Thymus (tissue), 14 donors: ENCODE results near the gene BEAN1. TPM values are rescaled to one million over a fixed set of nuclear protein-coding genes. Genes with fewer than 3 reads are reported as not detected.
A peak's percentile ranks its signal among the peaks of the same experiment; 100 is the strongest.

ENCODE experiments used
- DNase-seq, 9 donors: peaks; one replicate each; pipeline ENCODE4 v3.0.0-alpha.2; 2013; ENCODE audit warnings: low spot score in 9 of 9, low read depth in 6 of 9, missing footprints in 1 of 9
- H3K27ac ChIP-seq, 2 donors: one replicate each; pipeline ENCODE4 v1.5.1; 2013; ENCODE audit warnings: control low read depth in 1 of 2, low read depth in 1 of 2, low read length in 1 of 2, mild to moderate bottlenecking in 1 of 2, moderate library complexity in 1 of 2
- H3K27me3 ChIP-seq, 2 donors: one replicate each; pipeline ENCODE4 v1.5.1; 2013; ENCODE audit warnings: low read length in 1 of 2; ENCODE audit not compliant: control insufficient read depth in 2 of 2, insufficient read depth in 1 of 2
- H3K36me3 ChIP-seq, 2 donors: one replicate each; pipeline ENCODE4 v1.5.1; 2013; ENCODE audit warnings: low read length in 1 of 2, mild to moderate bottlenecking in 1 of 2, moderate library complexity in 1 of 2; ENCODE audit not compliant: control insufficient read depth in 2 of 2, insufficient read depth in 2 of 2
- H3K4me1 ChIP-seq, 2 donors: one replicate each; pipeline ENCODE4 v1.5.1; 2013; ENCODE audit warnings: low read length in 2 of 2; ENCODE audit not compliant: control insufficient read depth in 2 of 2, insufficient read depth in 2 of 2
- H3K4me3 ChIP-seq, 2 donors: one replicate each; pipeline ENCODE4 v1.5.1; 2013; ENCODE audit warnings: low read length in 2 of 2, control low read depth in 1 of 2, mild to moderate bottlenecking in 1 of 2
- H3K9me3 ChIP-seq, 2 donors: one replicate each; pipeline ENCODE4 v1.5.1; 2013; ENCODE audit warnings: low read length in 1 of 2, mild to moderate bottlenecking in 1 of 2; ENCODE audit not compliant: control insufficient read depth in 2 of 2, insufficient read depth in 1 of 2
- WGBS: extraction: QIAGEN DNeasy Blood & Tissue Kit; methylation state at CpG from one replicate; pipeline ENCODE4 v1.1.7; 2013; 5-methylcytosine and 5-hydroxymethylcytosine counted together
- long read RNA-seq, 10 donors: transcript quantifications; one replicate each; lab custom pipeline, GENCODE V29; 2026
- polyA plus RNA-seq: library from polyadenylated mRNA; stranded (reverse); fragments of 200-250 nt; gene quantifications from one replicate; pipeline ENCODE4 v1.2.3, GENCODE V29; 2013
- total RNA-seq: library from RNA; stranded (reverse); fragments of 120-200 nt; gene quantifications from one replicate; pipeline ENCODE4 v1.2.4, GENCODE V29; 2013
- donor health status: healthy.

BEAN1 gene
- 0.05 TPM for total RNA-seq
- polyA plus RNA-seq: 0.25 TPM
- long read RNA-seq, donor 1: 0 reads
- long read RNA-seq, donor 2: 0 reads
- long read RNA-seq, donor 3: 0 reads
- long read RNA-seq, donor 4: 0 reads
- long read RNA-seq, donor 5: 0 reads
- long read RNA-seq, donor 6: 0 reads
- long read RNA-seq, donor 7: 0 reads
- long read RNA-seq, donor 8: 0 reads
- long read RNA-seq, donor 9: 0 reads
- long read RNA-seq, donor 10: 0 reads

GRCh38 chr16:66427036-66427860, at the start of gene BEAN1:
TSS of gene BEAN1 (plus strand) at chr16:66427295. CDS start at chr16:66437677, 10,382 bp downstream.
- 1% methylated on average over 118 of the region's 118 CpGs for WGBS
- peaks cover 60 to 82% of the 10 kb centered on the region in 2 donors for H3K27me3 ChIP-seq
- no peak within 1 kb of the TSS for H3K27ac ChIP-seq
- H3K9me3 ChIP-seq: peaks cover 0 to 5% of the 10 kb centered on the region in 2 donors
- H3K4me1 ChIP-seq: peaks cover 0 to 3% of the 10 kb centered on the region in 2 donors
- H3K36me3 ChIP-seq: no peaks in the 10 kb centered on the region
- DNase-seq: no peak
- peak within 1 kb of the TSS in 1 of 2 donors; percentile 46 for H3K4me3 ChIP-seq

DNA sequence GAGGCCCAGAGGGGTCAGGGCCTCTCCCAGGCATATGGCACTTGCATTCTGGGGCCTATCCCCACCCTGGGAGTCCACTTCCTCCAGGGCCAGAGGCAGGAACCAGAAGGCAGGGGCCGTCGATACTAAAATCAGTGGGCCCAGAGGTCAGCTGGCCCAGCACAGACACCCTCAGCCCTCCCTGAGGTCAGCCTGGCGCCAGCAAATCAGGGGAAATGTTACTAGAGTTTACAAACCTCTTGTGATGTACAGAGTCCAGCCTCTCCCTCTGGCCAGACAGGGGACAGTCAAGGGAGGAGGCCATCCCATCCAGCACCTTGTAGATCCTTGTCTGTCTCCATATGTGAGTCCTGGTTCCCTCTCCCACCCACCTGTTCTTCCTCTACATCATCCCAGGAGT, 49.8 kb upstream of the BEAN1 start:
- no peak overlapping the region for H3K27ac ChIP-seq
- no peaks in the 10 kb centered on the region for H3K9me3 ChIP-seq
- 94% methylated on average over 3 of the region's 3 CpGs for WGBS
- H3K36me3 ChIP-seq: no peaks in the 10 kb centered on the region
- no peak overlapping the region for H3K4me3 ChIP-seq
- no peak for DNase-seq
- no peaks in the 10 kb centered on the region for H3K4me1 ChIP-seq
- peaks cover 0 to 2% of the 10 kb centered on the region in 2 donors for H3K27me3 ChIP-seq

- Histone ChIP-seq H3K9me3 (no peaks in the 10 kb centered on the region), H3K27ac (no peak overlapping the region), H3K27me3 (peaks cover 0 to 2% of the 10 kb centered on the region in 2 donors), H3K36me3 (no peaks in the 10 kb centered on the region), H3K4me3 (no peak overlapping the region), H3K4me1 (no peaks in the 10 kb centered on the region)
- no peak for DNase-seq
- WGBS: 94% methylated on average over 18 of the region's 18 CpGs
These were observed 48.1 kb upstream of the BEAN1 start for GRCh38 chr16:66378741-66379570.

DNA sequence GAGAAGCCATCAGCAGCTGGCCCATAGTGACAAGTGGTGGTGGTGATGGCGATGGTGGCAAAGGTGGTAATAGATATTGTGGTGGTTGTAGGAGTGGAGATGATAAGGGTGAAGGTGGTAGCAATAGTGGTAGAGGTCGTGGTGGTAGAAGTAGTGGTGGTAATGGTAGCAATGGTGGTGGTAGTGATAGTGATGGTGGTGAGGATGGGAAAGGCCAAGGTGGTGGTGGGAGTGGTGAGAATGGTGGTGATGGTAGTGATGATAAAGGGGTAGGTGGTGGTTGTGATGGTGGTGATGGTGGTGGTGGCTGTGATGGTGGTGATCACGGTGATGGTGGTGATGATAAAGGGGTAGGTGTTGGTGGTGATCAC, 47.5 kb upstream of the BEAN1 start:
- Histone ChIP-seq H3K9me3 (no peaks in the 10 kb centered on the region), H3K4me3 (no peak overlapping the region), H3K4me1 (no peaks in the 10 kb centered on the region), H3K27me3 (no peaks in the 10 kb centered on the region), H3K36me3 (no peaks in the 10 kb centered on the region), H3K27ac (no peak overlapping the region)
- WGBS: 92% methylated on average over 3 of the region's 3 CpGs
- DNase-seq: no peak

DNA sequence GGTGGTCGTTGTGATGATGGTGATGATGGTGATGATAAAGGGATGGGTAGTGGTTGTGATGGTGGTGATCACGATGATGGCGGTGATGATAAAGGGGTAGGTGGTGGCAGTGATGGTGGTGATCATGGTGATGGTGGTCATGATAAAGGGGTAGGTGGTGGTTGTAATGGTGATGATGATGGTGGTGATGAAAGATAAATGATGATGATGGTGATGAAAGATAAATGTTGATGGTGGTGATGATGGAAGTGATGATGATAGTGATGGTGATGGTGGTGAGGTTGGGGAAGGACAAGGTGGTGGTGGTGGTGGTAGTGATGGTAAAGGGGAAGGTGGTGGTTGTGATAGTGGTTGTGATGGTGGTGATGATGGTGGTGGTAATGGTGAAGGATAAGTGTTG, 46.7 kb upstream of the BEAN1 start:
- DNase-seq: no peak
- H3K9me3 ChIP-seq: no peaks in the 10 kb centered on the region
- WGBS: 60% methylated on average over 3 of the region's 3 CpGs
- H3K4me3 ChIP-seq: no peak overlapping the region
- no peaks in the 10 kb centered on the region for H3K36me3 ChIP-seq
- H3K27ac ChIP-seq: no peak overlapping the region
- H3K27me3 ChIP-seq: no peaks in the 10 kb centered on the region
- H3K4me1 ChIP-seq: no peaks in the 10 kb centered on the region

- DNase-seq: no peak
- H3K4me3 ChIP-seq: no peak overlapping the region
- no peaks in the 10 kb centered on the region for H3K4me1 ChIP-seq
- no peaks in the 10 kb centered on the region for H3K27me3 ChIP-seq
- H3K27ac ChIP-seq: peak overlapping the region in 1 of 2 donors; percentile 37
- WGBS: 57% methylated on average over 5 of the region's 5 CpGs
- H3K36me3 ChIP-seq: no peaks in the 10 kb centered on the region
- H3K9me3 ChIP-seq: no peaks in the 10 kb centered on the region
These were observed 45.4 kb upstream of the BEAN1 start for GRCh38 chr16:66381585-66382170.

DNA sequence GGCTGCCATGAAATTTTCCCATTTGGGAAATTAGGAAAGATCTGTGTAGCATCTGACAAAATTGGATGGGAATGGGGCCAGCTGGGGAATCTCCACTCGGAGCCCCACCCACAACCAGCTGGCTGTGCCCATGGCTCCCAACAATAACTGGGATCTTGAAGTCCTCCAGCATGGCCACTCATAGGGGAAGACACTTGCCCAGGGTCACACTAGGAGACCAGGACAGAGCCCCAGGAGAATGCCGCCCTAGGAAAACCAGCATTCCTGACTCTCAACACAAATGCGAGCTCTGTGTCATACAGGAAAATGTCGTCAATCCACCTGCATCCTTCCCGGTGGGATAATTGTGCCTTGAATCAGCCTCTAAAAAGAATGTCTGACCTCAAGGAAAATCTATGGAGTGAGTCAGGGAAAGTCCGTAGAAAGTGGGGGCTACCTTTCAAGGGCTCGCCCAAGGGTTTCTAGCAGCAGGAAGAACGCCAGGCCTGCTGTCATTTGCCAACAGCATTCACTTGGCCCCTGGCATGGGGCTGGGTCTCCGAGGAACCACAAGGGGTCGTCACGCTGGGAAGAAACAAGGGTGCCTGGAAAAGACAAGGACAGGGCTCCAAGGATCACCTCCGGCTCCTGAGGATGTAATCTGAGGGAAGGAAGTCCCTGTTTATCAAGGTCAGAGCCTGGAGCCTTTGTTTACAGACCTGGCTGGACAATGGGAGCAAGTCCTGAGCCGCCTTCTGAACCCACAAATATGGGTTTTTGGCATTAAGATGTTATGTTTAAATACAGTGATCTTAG, 44.7 kb upstream of the BEAN1 start:
- WGBS: 94% methylated on average over 13 of the region's 13 CpGs

DNA sequence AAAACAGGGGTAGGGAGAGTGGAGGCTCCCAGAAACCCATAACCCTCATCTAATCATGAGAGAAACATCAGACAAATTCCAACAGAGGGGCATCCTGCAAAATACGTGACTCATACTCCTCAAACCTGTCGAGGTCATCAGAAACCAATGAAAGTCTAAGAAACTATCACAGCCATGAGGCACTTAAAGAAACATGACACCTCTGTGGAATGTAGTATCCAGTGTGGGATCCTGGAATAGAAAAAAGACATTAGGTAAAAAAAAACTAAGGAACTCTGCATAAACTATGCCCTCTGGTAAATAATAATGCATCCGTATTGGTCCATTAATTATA, 44.2 kb upstream of the BEAN1 start:
- H3K4me3 ChIP-seq: no peak overlapping the region
- no peaks in the 10 kb centered on the region for H3K27me3 ChIP-seq
- no peaks in the 10 kb centered on the region for H3K36me3 ChIP-seq
- 87% methylated on average over 3 of the region's 3 CpGs for WGBS
- H3K9me3 ChIP-seq: no peaks in the 10 kb centered on the region
- no peak for DNase-seq
- no peaks in the 10 kb centered on the region for H3K4me1 ChIP-seq
- H3K27ac ChIP-seq: peak overlapping the region in 1 of 2 donors; percentile 26

More for the DNA sequence above, 44.7 kb upstream of the BEAN1 start:
- DNase-seq: no peak
- Histone ChIP-seq H3K36me3 (no peaks in the 10 kb centered on the region), H3K4me3 (no peak overlapping the region), H3K27me3 (no peaks in the 10 kb centered on the region), H3K9me3 (no peaks in the 10 kb centered on the region), H3K4me1 (no peaks in the 10 kb centered on the region), H3K27ac (peak overlapping the region in 1 of 2 donors; percentile 37)
